HepG2 (cell line): ENCODE results near the gene LRP10. TPM values are rescaled to one million over a fixed set of nuclear protein-coding genes. Genes with fewer than 3 reads are reported as not detected.

Experiments used
- CBFB ChIP-seq: sonication (generic); formaldehyde crosslinking; IDR thresholded peaks from 2 replicates; pipeline ENCODE4 v1.4.0; 2020; ENCODE audit warnings: missing genetic modification reagents
- CBX1 ChIP-seq: IDR thresholded peaks from one replicate; pipeline ENCODE4 v1.6.1; 2016; ENCODE audit warnings: antibody characterized with exemption, low read depth
- CREM ChIP-seq, 2 experiments: sonication (generic) in 1 of 2; formaldehyde crosslinking in 1 of 2; IDR thresholded peaks; 2 replicates each; pipeline versions ENCODE4 v1.4.0 to v1.6.1; 2016 to 2020; ENCODE audit warnings: antibody characterized with exemption in 1 of 2, mild to moderate bottlenecking in 1 of 2, missing genetic modification reagents in 1 of 2
- FOXK1 ChIP-seq: sonication (generic); formaldehyde crosslinking; IDR thresholded peaks from 2 replicates; pipeline ENCODE4 v1.4.0; 2020; ENCODE audit warnings: low read depth, missing genetic modification reagents, borderline replicate concordance
- MAX ChIP-seq: IDR thresholded peaks from 2 replicates; pipeline ENCODE4 v1.6.1; 2012; ENCODE audit warnings: inconsistent platforms
- POLR2A ChIP-seq, 2 experiments: IDR thresholded peaks; 2 replicates each; pipeline ENCODE4 v1.6.1; 2011; ENCODE audit warnings: low read depth in 2 of 2, low read length in 2 of 2, mild to moderate bottlenecking in 1 of 2, moderate library complexity in 1 of 2; ENCODE audit not compliant: insufficient read depth in 1 of 2
- RBFOX2 ChIP-seq: fragments of 200-400 bp; formaldehyde crosslinking; IDR thresholded peaks from 2 replicates; pipeline ENCODE4 v1.6.1; 2017; ENCODE audit warnings: low read depth, mild to moderate bottlenecking, low read length
- SCMH1 ChIP-seq: sonication (generic); formaldehyde crosslinking; IDR thresholded peaks from 2 replicates; pipeline ENCODE4 v1.9.0; 2021; ENCODE audit warnings: missing genetic modification reagents, mild to moderate bottlenecking, borderline replicate concordance
- SIX1 ChIP-seq: sonication (generic); formaldehyde crosslinking; IDR thresholded peaks from 2 replicates; pipeline ENCODE4 v1.4.0; 2020; ENCODE audit warnings: missing genetic modification reagents, borderline replicate concordance
- TCF7L2 ChIP-seq: IDR thresholded peaks from 2 replicates; pipeline ENCODE4 v1.6.1; 2011; ENCODE audit warnings: mild to moderate bottlenecking, low read depth, low read length, moderate library complexity
- THAP8 ChIP-seq: sonication (generic); formaldehyde crosslinking; IDR thresholded peaks from 2 replicates; pipeline ENCODE4 v1.5.1; 2020; ENCODE audit warnings: missing genetic modification reagents, mild to moderate bottlenecking, borderline replicate concordance
- ZBTB7A ChIP-seq: sonication (generic); formaldehyde crosslinking; IDR thresholded peaks from 2 replicates; pipeline ENCODE4 v1.8.0; 2022; ENCODE audit warnings: mild to moderate bottlenecking, missing genetic modification reagents
- ZFP36L1 ChIP-seq: sonication (generic); formaldehyde crosslinking; IDR thresholded peaks from 2 replicates; pipeline ENCODE4 v1.8.0; 2022; ENCODE audit warnings: mild to moderate bottlenecking, missing genetic modification reagents, moderate library complexity
- ZNF205 ChIP-seq: IDR thresholded peaks from 2 replicates; pipeline ENCODE4 v1.6.1; 2018; ENCODE audit warnings: missing biosample characterization, missing genetic modification reagents
- ZNF317 ChIP-seq: sonication (generic); formaldehyde crosslinking; IDR thresholded peaks from 2 replicates; pipeline ENCODE4 v1.5.0; 2020; ENCODE audit warnings: mild to moderate bottlenecking, missing genetic modification reagents
- ZNF503 ChIP-seq: sonication (generic); formaldehyde crosslinking; IDR thresholded peaks from 2 replicates; pipeline ENCODE4 v1.4.0; 2020; ENCODE audit warnings: missing genetic modification reagents
- ZNF749 ChIP-seq: sonication (generic); formaldehyde crosslinking; IDR thresholded peaks from 2 replicates; pipeline ENCODE4 v1.8.0; 2022; ENCODE audit warnings: mild to moderate bottlenecking, missing genetic modification reagents, moderate library complexity, borderline replicate concordance
- ZNF776 ChIP-seq: sonication (generic); formaldehyde crosslinking; IDR thresholded peaks from 2 replicates; pipeline ENCODE4 v1.4.0; 2020; ENCODE audit warnings: mild to moderate bottlenecking, missing genetic modification reagents
- ZNF816 ChIP-seq: sonication (generic); formaldehyde crosslinking; IDR thresholded peaks from 2 replicates; pipeline ENCODE4 v1.8.0; 2022; ENCODE audit warnings: missing genetic modification reagents, mild to moderate bottlenecking, borderline replicate concordance
- polyA plus RNA-seq, 8 experiments: library from polyadenylated mRNA; depleted of rRNA in 3 of 8; stranded (reverse) in 7 of 8; unstranded in 1 of 8; fragments of >200 nt; fragmentation: Illumina TruSeq in 4 of 8; extraction: Trizol in 4 of 8; gene quantifications; 2 replicates each; pipeline versions ENCODE4 v1.2.1 to v1.2.3, GENCODE V29; 2011 to 2016; ENCODE audit warnings: low read depth in 4 of 8, missing spikeins in 1 of 8, mixed read lengths in 1 of 8; ENCODE audit not compliant: insufficient read depth in 1 of 8
- total RNA-seq, 5 experiments: library from RNA; depleted of rRNA; stranded (reverse); fragments of >200 nt; fragmentation: Illumina TruSeq; extraction: Trizol; gene quantifications; 2 replicates each; pipeline ENCODE4 v1.2.3, GENCODE V29; 2016; ENCODE audit warnings: low read depth in 1 of 5
- TF ChIP-seq, protein P1 (sequence below): sonication (generic); formaldehyde crosslinking; IDR thresholded peaks from 2 replicates; pipeline ENCODE4 v1.8.1; 2023; ENCODE audit warnings: mild to moderate bottlenecking, moderate library complexity, missing genetic modification reagents
- TF ChIP-seq, protein P2 (sequence below): sonication (generic); formaldehyde crosslinking; IDR thresholded peaks from 2 replicates; pipeline ENCODE4 v1.4.0; 2020; ENCODE audit warnings: missing genetic modification reagents
- TF ChIP-seq, protein P3 (sequence below), 2 experiments: fragments of 450-650 bp in 1 of 2; sonication (generic) in 1 of 2; formaldehyde crosslinking; IDR thresholded peaks; 2 replicates each; pipeline versions ENCODE4 v1.5.0 to v1.8.0; 2020 to 2022; ENCODE audit warnings: mild to moderate bottlenecking in 1 of 2, missing genetic modification reagents in 1 of 2

Gene LRP10
- total and polyA plus RNA-seq, 2 of the 13 experiments (the other 11 are each of a cell fraction or from before 2014, with no cell fraction given) = 16.9 to 45.2 TPM

DNA sequence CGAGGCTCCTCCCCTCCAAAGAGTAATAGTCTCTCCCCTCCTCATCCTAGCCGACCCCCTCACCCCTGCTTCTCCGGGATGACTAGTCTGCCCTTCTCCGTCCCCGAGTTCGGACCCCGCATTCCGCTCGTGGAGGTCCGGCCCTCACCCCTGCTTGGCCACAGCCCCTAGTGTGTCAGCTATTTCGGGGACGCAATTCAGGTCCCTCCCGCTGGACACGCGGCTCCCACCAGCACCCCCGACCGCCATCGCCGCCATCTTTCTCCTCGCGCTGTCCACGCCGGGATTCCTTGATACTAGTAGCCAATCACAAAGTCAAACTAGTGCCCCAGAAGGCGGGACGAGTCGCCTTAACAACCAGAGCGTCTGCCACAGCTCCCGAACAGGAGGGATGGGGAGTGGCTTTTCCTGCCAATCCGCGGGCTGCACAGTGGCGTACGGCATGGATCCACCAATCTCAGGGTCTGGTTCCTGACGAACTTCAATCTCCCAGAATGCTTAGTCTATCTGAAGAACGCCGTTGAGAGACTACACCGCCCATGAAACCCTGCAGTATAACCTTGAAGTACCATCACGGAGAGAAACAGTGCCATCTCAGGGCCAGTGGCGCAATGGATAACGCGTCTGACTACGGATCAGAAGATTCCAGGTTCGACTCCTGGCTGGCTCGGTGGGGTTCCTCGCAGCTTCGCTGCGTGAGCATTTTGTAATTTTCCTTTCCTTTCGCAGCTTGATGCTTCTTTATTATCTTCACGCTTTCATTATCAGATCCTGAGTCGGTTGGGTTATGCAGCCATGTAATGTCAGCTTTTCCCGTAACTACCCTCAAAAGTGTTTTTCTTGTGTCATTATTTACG is 57.8 kb downstream of the LRP10 start, which contains the start of gene PRMT5 (continued):
- TF ChIP-seq CREM (IDR thresholded peaks at IDR 0.05) (peak; percentile 92), CREM (CRISPR knock-in tag; IDR thresholded peaks at IDR 0.05) (no peak; the same call in 1 of the 2 replicates), ZNF749 (peak; percentile 76), ZBTB7A (CRISPR knock-in tag) (peak; percentile 98), ZNF776 (peak; percentile 29; the same call in 1 of the 2 replicates), CBX1 (peak; percentile 99), SCMH1 (no peak), SIX1 (CRISPR knock-in tag) (peak; percentile 78; the same call in 1 of the 2 replicates), CBFB (CRISPR knock-in tag) (peak; percentile 96), POLR2A (IDR thresholded peaks at IDR 0.05; ENCODE audit: insufficient read depth in 1 of 2, low read depth in 2 of 2, low read length in 2 of 2) (peak; percentile 96 to 98), TCF7L2 (no peak), ZNF205 (CRISPR knock-in tag) (peak; percentile 96), MAX (no peak), ZFP36L1 (CRISPR knock-in tag) (peak; percentile 43), ZNF317 (CRISPR knock-in tag) (peak; percentile 91), RBFOX2 (peak; percentile 97), THAP8 (CRISPR knock-in tag) (no peak; the same call in 1 of the 2 replicates), ZNF503 (CRISPR knock-in tag) (peak; percentile 97), FOXK1 (CRISPR knock-in tag) (peak; percentile 90; the same call in 1 of the 2 replicates), ZNF816 (CRISPR knock-in tag) (no peak; the same call in 1 of the 2 replicates)
- TF ChIP-seq, protein P1, sequence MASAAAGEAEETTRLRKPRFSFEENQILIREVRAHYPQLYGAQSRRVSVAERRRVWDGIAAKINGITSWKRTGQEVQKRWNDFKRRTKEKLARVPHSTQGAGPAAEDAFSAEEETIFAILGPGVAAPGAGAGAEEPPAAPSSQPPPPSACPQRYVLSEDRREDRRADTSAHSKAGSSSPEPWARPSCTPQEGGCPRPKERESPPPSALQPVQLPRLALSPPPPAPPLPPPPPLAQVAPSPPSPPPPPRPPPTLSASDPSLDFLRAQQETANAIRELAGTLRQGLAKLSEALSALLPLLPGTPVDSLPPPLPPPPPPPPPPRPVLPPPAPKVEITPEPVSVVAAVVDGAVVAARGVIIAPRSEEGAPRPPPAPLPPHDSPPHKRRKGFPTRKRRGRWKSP (CRISPR knock-in tag) = peak; percentile 97
- TF ChIP-seq, protein P2, sequence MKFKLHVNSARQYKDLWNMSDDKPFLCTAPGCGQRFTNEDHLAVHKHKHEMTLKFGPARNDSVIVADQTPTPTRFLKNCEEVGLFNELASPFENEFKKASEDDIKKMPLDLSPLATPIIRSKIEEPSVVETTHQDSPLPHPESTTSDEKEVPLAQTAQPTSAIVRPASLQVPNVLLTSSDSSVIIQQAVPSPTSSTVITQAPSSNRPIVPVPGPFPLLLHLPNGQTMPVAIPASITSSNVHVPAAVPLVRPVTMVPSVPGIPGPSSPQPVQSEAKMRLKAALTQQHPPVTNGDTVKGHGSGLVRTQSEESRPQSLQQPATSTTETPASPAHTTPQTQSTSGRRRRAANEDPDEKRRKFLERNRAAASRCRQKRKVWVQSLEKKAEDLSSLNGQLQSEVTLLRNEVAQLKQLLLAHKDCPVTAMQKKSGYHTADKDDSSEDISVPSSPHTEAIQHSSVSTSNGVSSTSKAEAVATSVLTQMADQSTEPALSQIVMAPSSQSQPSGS (CRISPR knock-in tag) = peak; percentile 97
- TF ChIP-seq, protein P3, sequence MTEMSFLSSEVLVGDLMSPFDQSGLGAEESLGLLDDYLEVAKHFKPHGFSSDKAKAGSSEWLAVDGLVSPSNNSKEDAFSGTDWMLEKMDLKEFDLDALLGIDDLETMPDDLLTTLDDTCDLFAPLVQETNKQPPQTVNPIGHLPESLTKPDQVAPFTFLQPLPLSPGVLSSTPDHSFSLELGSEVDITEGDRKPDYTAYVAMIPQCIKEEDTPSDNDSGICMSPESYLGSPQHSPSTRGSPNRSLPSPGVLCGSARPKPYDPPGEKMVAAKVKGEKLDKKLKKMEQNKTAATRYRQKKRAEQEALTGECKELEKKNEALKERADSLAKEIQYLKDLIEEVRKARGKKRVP (CRISPR knock-in tag; IDR thresholded peaks at IDR 0.05) = peak in 1 of 2 experiments; percentile 80; a peak in 1 of 4 replicates
